Measurements from ENCODE around the gene C5orf34. TPM values are rescaled to one million over a fixed set of nuclear protein-coding genes. Genes with fewer than 3 reads are reported as not detected.
A peak's percentile ranks its signal among the peaks of the same experiment; 100 is the strongest.

Gene C5orf34, protein sequence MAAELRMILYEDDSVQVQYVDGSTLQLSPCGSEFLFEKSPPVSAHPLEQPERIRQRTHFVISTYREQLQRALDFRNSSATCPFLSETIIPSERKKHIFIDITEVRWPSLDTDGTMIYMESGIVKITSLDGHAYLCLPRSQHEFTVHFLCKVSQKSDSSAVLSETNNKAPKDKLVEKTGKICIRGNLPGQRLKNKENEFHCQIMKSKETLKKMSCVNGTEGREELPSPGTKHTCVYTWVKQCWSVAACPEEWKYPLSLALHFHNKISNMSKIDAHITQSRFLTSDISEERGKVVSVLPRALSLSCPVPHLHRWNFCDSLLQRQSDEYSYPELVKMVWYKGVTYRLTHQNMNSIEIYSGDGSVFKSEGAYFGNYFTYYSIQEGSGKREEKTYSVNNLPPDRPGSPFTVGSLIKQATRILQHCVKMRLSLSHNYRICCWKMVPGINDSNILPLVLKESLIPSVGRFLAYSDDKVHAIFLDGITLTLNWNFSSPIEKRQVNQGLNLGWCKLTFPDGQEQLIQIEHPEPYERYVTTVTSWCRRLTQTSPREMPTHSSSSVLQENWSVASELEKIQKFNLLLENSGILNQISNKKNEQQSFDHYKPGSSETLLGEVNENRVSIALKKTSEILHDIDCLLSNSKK
- 11.0 and 11.4 TPM in 2 replicates for total RNA-seq
- long read RNA-seq, transcript C5orf34-201 (13 exons, 2,507 nt): major isoform, 13 of 33 reads
- long read RNA-seq, partial matches to known transcripts: 3 of 33 reads
- long read RNA-seq, other reads (novel, unspliced or antisense): 17 of 33 reads

DNA sequence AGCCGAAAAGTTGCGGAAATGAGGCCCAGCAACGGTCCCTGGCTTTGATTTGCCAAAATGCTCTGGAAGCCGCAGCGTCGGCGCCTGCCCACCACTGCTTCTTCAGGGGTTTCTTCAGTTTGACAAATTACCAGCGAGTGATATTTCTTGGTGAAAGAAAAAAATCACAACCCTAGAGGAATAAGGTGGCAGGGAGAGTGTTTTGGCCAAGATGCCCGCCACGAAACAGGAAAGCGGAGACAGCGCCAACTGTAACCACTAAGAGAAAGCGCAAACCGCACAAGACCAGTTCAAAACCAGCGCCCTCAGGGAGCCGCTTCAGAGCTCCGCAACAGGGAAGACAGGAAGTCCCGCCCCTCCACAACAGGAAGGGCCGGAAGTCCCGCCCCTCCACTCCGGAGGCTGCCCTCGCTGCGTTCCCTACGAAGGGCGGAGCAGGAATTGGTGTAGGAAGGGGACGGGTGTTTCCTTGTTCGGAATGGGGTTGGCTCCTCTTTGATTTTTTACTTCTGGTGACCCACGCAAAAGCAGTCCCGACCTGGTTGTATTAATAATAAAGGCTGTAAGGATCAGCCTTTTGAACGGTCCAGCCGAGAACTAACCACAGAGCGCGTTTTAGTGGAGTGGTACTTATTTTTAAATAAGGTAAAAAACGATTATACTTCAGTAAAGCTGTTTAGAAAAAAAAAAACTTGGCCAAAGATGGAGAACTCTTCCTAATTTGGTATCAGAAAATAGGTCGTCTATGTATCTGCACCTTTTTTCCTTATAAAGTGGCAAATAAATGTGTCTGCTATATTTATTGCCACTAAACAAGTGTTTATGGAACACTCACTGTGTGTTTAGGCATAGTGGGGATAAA, at the start of gene C5orf34:
C5orf34 (minus strand) TSS at position 333 of the 862 bp plus-strand sequence. CDS start 5,809 bp downstream, outside the sequence.
- H3K27me3 Mint-ChIP-seq (ENCODE audit: low read depth): no peaks in the 10 kb centered on the region
- H3K36me3 Mint-ChIP-seq (ENCODE audit: low read depth): peaks cover 14% of the 10 kb centered on the region
- peak within 1 kb of the TSS; percentile 97 for H3K4me3 Mint-ChIP-seq
- peak; percentile 98 for DNase-seq (ENCODE audit: low read depth, low spot score)
- peaks cover 36% of the 10 kb centered on the region for H3K4me1 Mint-ChIP-seq
- peaks cover 4% of the 10 kb centered on the region for H3K9me3 Mint-ChIP-seq
- H3K27ac Mint-ChIP-seq (ENCODE audit: unreplicated experiment): peak within 1 kb of the TSS; percentile 99
- TF ChIP-seq, protein P1, sequence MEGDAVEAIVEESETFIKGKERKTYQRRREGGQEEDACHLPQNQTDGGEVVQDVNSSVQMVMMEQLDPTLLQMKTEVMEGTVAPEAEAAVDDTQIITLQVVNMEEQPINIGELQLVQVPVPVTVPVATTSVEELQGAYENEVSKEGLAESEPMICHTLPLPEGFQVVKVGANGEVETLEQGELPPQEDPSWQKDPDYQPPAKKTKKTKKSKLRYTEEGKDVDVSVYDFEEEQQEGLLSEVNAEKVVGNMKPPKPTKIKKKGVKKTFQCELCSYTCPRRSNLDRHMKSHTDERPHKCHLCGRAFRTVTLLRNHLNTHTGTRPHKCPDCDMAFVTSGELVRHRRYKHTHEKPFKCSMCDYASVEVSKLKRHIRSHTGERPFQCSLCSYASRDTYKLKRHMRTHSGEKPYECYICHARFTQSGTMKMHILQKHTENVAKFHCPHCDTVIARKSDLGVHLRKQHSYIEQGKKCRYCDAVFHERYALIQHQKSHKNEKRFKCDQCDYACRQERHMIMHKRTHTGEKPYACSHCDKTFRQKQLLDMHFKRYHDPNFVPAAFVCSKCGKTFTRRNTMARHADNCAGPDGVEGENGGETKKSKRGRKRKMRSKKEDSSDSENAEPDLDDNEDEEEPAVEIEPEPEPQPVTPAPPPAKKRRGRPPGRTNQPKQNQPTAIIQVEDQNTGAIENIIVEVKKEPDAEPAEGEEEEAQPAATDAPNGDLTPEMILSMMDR (conservative IDR thresholded peaks at IDR 0.05): peak; percentile 33

DNA sequence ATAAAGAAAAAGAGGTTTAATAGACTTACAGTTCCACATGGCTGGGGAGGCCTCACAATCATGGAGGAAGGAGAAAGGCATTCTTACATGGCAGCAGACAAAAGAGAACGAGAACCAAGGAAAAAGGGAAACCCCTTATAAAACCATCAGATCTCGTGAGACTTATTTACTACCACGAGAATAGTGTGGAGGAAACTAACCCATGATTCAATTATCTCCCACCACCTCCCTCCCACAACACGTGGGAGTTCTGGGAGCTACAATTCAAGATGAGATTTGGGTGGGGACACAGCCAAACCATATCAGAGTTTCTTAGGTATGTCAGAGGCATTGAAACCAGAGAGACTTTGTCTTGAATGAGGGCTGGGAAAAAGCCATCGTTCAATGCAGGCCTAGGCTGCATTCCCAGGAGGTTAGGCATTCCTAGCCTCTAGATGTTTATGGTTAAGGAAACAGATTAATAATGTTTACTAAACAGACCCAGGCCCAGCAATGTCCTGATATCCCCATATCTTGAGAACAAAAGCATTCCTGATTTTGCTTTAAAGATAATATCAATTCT, 49.4 kb upstream of the C5orf34 start:
- Mint-ChIP-seq H3K4me3 (no peak overlapping the region), H3K27ac (ENCODE audit: unreplicated experiment) (no peak overlapping the region), H3K36me3 (ENCODE audit: low read depth) (no peaks in the 10 kb centered on the region), H3K27me3 (ENCODE audit: low read depth) (peaks cover 8% of the 10 kb centered on the region), H3K9me3 (no peaks in the 10 kb centered on the region), H3K4me1 (no peaks in the 10 kb centered on the region)
- TF ChIP-seq, protein P1 (conservative IDR thresholded peaks at IDR 0.05): no peak
- DNase-seq (ENCODE audit: low read depth, low spot score): no peak

DNA sequence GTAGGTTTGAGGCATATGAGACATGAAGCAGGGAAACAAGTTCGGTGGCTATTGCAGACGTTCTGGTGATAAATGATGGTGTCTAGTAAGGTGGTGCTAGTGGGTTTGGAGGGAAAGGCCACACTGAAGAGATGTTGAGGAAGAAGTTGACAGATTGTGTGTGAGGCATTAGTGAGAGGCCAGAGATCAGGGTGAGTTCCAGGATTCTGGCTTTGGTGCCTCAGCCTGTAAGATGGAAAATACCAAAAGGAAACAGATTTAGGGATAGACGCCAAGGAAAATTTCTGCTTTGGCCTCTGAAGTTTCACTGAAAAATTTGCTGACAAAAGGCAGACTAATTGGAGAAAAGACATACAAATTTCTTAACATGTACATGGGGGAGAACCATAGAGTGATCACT, 48.4 kb upstream of the C5orf34 start:
- Mint-ChIP-seq H3K4me3 (no peak overlapping the region), H3K27me3 (ENCODE audit: low read depth) (peaks cover 8% of the 10 kb centered on the region), H3K27ac (ENCODE audit: unreplicated experiment) (no peak overlapping the region), H3K36me3 (ENCODE audit: low read depth) (no peaks in the 10 kb centered on the region), H3K4me1 (no peaks in the 10 kb centered on the region), H3K9me3 (no peaks in the 10 kb centered on the region)
- TF ChIP-seq, protein P1 (conservative IDR thresholded peaks at IDR 0.05): no peak
- DNase-seq (ENCODE audit: low read depth, low spot score): no peak

DNA sequence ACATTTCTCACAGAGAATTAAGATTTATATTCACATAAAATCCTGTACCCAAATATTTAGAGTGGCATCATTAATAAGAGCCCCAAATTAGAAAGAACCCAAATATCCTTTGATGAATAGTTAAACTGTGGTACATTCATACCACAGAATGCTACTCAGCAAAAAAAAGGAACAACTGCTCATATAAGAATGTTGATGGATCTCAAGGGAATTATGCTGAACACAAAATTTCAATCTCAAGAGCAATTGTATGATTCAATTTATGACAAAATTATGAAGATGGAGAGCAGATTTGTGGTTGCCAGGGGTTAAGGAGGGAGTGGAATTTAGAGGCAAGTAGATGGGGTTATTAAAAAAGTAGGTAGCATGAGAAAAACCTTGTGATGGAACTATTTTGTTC, 46.4 kb upstream of the C5orf34 start:
- H3K27ac Mint-ChIP-seq (ENCODE audit: unreplicated experiment): no peak overlapping the region
- DNase-seq (ENCODE audit: low read depth, low spot score): no peak
- no peaks in the 10 kb centered on the region for H3K36me3 Mint-ChIP-seq (ENCODE audit: low read depth)
- H3K27me3 Mint-ChIP-seq (ENCODE audit: low read depth): peaks cover 8% of the 10 kb centered on the region
- peaks cover 5% of the 10 kb centered on the region for H3K4me1 Mint-ChIP-seq
- TF ChIP-seq, protein P1 (conservative IDR thresholded peaks at IDR 0.05): no peak
- no peaks in the 10 kb centered on the region for H3K9me3 Mint-ChIP-seq
- no peak overlapping the region for H3K4me3 Mint-ChIP-seq

DNA sequence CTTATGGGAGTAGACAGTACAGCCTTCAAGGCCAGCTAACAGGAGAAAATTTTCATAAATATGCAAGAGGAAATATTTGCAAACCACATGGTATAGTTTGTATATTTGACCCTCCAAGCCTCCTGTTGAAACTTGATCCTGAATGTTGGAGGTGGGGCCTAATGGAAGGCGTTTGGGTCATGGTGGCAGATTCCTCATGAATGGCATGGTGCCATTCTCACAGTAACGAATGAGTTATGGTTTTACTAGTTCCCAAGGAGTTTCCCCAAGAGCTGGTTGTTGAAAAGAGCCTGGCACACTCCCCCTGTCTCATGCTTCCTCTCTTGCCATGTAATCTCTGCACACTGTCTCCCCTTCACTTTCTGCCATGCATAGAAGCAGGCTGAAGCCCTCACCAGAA, 45.2 kb upstream of the C5orf34 start:
- H3K4me1 Mint-ChIP-seq: peaks cover 5% of the 10 kb centered on the region
- TF ChIP-seq, protein P1 (conservative IDR thresholded peaks at IDR 0.05): no peak
- no peak overlapping the region for H3K27ac Mint-ChIP-seq (ENCODE audit: unreplicated experiment)
- no peaks in the 10 kb centered on the region for H3K9me3 Mint-ChIP-seq
- H3K27me3 Mint-ChIP-seq (ENCODE audit: low read depth): peaks cover 8% of the 10 kb centered on the region
- peak overlapping the region; percentile 75 for H3K4me3 Mint-ChIP-seq
- no peak for DNase-seq (ENCODE audit: low read depth, low spot score)
- H3K36me3 Mint-ChIP-seq (ENCODE audit: low read depth): peaks cover 2% of the 10 kb centered on the region

All from neural crest cell (in vitro differentiated cells).